ENCODE measurements around the gene HS1BP3. TPM values are rescaled to one million over a fixed set of nuclear protein-coding genes. Genes with fewer than 3 reads are reported as not detected.

Gene HS1BP3
- total and polyA plus RNA-seq, 9 of the 15 experiments (the other 6 are each of a cell fraction or from before 2014, with no cell fraction given), result 0.41 to 8.3 (median 5.9) TPM

DNA sequence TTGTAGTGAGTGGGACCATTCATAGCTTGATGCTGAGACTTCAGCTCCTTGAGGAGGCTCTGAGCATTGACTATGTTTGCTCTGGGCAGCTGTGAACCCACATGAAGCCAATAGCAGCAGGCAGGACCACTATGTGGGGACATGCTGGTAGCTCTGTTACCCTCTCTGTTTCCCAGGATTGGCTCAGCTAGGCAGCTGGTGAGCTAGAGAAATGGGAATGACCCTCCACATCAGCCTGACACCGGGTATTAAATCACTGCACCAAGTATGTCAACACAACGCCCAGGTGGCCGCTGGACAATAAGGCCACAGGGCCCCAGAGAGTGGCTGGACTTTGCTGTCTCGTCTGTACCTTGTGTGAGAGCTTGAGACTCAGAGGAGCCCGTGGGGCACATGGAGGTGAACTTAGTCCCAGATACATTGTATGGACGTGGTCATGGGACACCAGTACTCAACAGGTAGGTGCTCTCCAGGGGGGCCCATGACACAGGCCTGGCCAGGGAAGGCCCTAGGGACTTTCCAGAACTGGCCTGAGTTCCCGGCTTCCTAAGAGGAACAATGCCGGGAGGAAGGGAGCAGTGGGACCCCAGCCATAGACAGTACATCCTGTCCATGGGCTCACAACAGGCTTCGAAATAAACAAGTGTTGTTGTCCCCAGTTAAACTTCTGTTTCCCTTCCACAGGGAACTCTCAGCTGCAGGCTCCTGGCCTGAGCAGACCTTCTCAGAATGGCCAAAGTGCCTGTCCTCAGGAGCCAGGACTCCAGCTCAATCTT lies 35.2 kb downstream of the HS1BP3 start (continued):
- no peak for TF ChIP-seq ZNF518B (CRISPR knock-in tag; IDR thresholded peaks at IDR 0.05)
- TF ChIP-seq HNRNPLL (IDR thresholded peaks at IDR 0.05; ENCODE audit: low read depth, low read length, poor library complexity, severe bottlenecking), result no peak
- TF ChIP-seq ETS2 (tag; IDR thresholded peaks at IDR 0.05; ENCODE audit: borderline replicate concordance, poor library complexity, severe bottlenecking), result no peak
- TF ChIP-seq POLR2B (IDR thresholded peaks at IDR 0.05; ENCODE audit: low read depth, partially characterized antibody), result no peak

DNA sequence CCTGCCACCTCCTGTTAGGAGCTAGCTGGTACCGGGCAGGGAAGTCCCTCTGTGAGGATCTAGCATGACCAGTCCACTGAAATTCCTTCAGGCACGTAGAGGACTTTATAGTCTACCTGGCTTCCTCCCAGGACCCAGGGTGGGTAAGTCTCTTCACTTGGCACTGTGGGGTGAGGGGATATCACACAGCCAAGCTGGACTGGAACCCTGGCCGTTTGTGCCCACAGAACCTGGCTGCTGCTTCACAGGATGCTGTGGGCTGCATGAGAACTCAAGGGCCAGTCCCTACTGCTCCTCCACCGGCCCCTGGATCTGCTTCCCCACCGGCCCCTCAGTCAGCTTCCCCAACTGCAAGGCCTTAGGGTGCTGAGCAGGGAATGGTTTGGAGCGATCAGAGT lies 35.8 kb downstream of the HS1BP3 start:
- peak overlapping the region in 1 of 2 experiments; percentile 73; a peak in 2 of 4 replicates for H3K9ac ChIP-seq (ENCODE audit: insufficient read depth in 1 of 2, low read depth in 2 of 2, low read length in 2 of 2)
- no peaks in the 10 kb centered on the region for H4K20me1 ChIP-seq (replicated peaks; ENCODE audit: control insufficient read depth, insufficient read depth, low read length)
- in situ Hi-C loops (cut with MboI), result no loop called here
- no TSS peak for BruUV-seq (replicated peaks)
- no peak for ATAC-seq
- no peak for FAIRE-seq
- peaks cover 34% of the 10 kb centered on the region in 2 experiments for H3K4me1 ChIP-seq (replicated peaks in 1 of 2; ENCODE audit: control insufficient read depth in 2 of 2, insufficient read depth in 2 of 2, low read length in 2 of 2)
- intact Hi-C loops (cut with micrococcal nuclease), result no loop called here
- no peaks in the 10 kb centered on the region for H3K27me3 ChIP-seq (ENCODE audit: control insufficient read depth in 2 of 2, insufficient read depth in 2 of 2, low read length in 2 of 2)
- ChIA-PET POLR2A (interaction anchor here (0.7 kb wide), 1 partner anchor 288 kb away, joined by 3 read pairs; no protein-coding TSS in a partner anchor), CTCF (ENCODE audit: low intra/inter-chr PET ratio) (interaction anchor here (0.5 kb wide), 1 partner anchor 12 kb away, joined by 3 read pairs; no protein-coding TSS in a partner anchor)
- H3K4me2 ChIP-seq (ENCODE audit: insufficient read depth, low read length), result no peak overlapping the region
- DNase-seq (ENCODE audit: extremely low read depth in 1 of 4, low spot score in 3 of 4), result no peak
- no peak overlapping the region for H2AFZ ChIP-seq (ENCODE audit: low read depth, low read length)
- 51% methylated on average over 6 of the region's 6 CpGs for WGBS (ENCODE audit: insufficient coverage, low coverage, missing lambda C conversion rate)
- H3K36me3 ChIP-seq (ENCODE audit: control insufficient read depth, insufficient read depth, low read length), result no peaks in the 10 kb centered on the region
- no peaks in the 10 kb centered on the region for H3K79me2 ChIP-seq (ENCODE audit: control insufficient read depth, insufficient read depth, low read length)
- no peak overlapping the region for H3K27ac ChIP-seq (ENCODE audit: extremely low read depth, low read depth, low read length)
- H3K9me1 ChIP-seq (ENCODE audit: control insufficient read depth, insufficient read depth, low read length), result no peaks in the 10 kb centered on the region
- no peak overlapping the region for H3K4me3 ChIP-seq
- H3K9me3 ChIP-seq (replicated peaks; ENCODE audit: control insufficient read depth, insufficient read depth, low read depth, low read length), result no peaks in the 10 kb centered on the region
- TF ChIP-seq ZNF668 (CRISPR knock-in tag; IDR thresholded peaks at IDR 0.05) (no peak), LARP7 (IDR thresholded peaks at IDR 0.05) (no peak), ZKSCAN1 (IDR thresholded peaks at IDR 0.05; ENCODE audit: low read depth, low read length) (no peak), TFAP4 (CRISPR knock-in tag; IDR thresholded peaks at IDR 0.05; ENCODE audit: borderline replicate concordance) (no peak), HDAC6 (IDR thresholded peaks at IDR 0.05; ENCODE audit: low read depth, low read length) (no peak), ILF3 (IDR thresholded peaks at IDR 0.05; ENCODE audit: borderline replicate concordance) (no peak), CGGBP1 (CRISPR knock-in tag; IDR thresholded peaks at IDR 0.05) (no peak), USF2 (CRISPR knock-in tag; IDR thresholded peaks at IDR 0.05) (no peak), MYNN (IDR thresholded peaks at IDR 0.05) (no peak), MYNN (CRISPR knock-in tag; IDR thresholded peaks at IDR 0.05) (no peak)
